ENCODE results near the gene ADPGK. TPM values are rescaled to one million over a fixed set of nuclear protein-coding genes. Genes with fewer than 3 reads are reported as not detected.
"Not testable (repeated sequence)": the region's sequence is repeated elsewhere in the genome, so short reads cannot be mapped to it uniquely, and the experiment has no call there.

ADPGK gene
- total RNA-seq, 1 experiment from 2014 or later = 48.4 TPM

- intact Hi-C loops (cut with micrococcal nuclease; ENCODE audit: unreplicated experiment) = loop anchor here (10.0 kb wide), 1 partner anchor 359 kb away; no protein-coding TSS in a partner anchor
- Histone ChIP-seq H3K27me3 (replicated peaks; ENCODE audit: insufficient read depth, low read depth, low read length, poor library complexity) (no peaks in the 10 kb centered on the region), H3K9me3 (ENCODE audit: low read depth, low read length, poor library complexity, severe bottlenecking) (no peaks in the 10 kb centered on the region), H3K4me1 (ENCODE audit: insufficient read depth, low read length, poor library complexity, severe bottlenecking) (no peaks in the 10 kb centered on the region), H3K27ac (ENCODE audit: low read depth, low read length, poor library complexity, severe bottlenecking) (no peak overlapping the region), H3K36me3 (ENCODE audit: insufficient read depth, low read length, poor library complexity, severe bottlenecking) (no peaks in the 10 kb centered on the region), H3K4me3 (ENCODE audit: low read depth, low read length, poor library complexity, severe bottlenecking) (no peak overlapping the region)
- CTCF ChIA-PET = no interaction called here
- DNase-seq (ENCODE audit: low spot score) = no peak
- TF ChIP-seq EZH2 (IDR thresholded peaks at IDR 0.05; ENCODE audit: borderline replicate concordance, low read depth, low read length, poor library complexity, severe bottlenecking) = no peak
- TF ChIP-seq, protein P1, sequence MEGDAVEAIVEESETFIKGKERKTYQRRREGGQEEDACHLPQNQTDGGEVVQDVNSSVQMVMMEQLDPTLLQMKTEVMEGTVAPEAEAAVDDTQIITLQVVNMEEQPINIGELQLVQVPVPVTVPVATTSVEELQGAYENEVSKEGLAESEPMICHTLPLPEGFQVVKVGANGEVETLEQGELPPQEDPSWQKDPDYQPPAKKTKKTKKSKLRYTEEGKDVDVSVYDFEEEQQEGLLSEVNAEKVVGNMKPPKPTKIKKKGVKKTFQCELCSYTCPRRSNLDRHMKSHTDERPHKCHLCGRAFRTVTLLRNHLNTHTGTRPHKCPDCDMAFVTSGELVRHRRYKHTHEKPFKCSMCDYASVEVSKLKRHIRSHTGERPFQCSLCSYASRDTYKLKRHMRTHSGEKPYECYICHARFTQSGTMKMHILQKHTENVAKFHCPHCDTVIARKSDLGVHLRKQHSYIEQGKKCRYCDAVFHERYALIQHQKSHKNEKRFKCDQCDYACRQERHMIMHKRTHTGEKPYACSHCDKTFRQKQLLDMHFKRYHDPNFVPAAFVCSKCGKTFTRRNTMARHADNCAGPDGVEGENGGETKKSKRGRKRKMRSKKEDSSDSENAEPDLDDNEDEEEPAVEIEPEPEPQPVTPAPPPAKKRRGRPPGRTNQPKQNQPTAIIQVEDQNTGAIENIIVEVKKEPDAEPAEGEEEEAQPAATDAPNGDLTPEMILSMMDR (conservative IDR thresholded peaks at IDR 0.05; ENCODE audit: low read depth, low read length) = no peak
- POLR2A ChIA-PET (ENCODE audit: low non-redundant PET) = no interaction called here
- BruUV-seq (replicated peaks) = no TSS peak
These were observed 58.1 kb downstream of the ADPGK start for GRCh38 chr15:72725446-72725845.

GRCh38 chr15:72724028-72724427 lies 59.5 kb downstream of the ADPGK start:
- H3K27me3 ChIP-seq (replicated peaks; ENCODE audit: insufficient read depth, low read depth, low read length, poor library complexity) = no peaks in the 10 kb centered on the region
- BruUV-seq (replicated peaks) = no TSS peak
- no peaks in the 10 kb centered on the region for H3K9me3 ChIP-seq (ENCODE audit: low read depth, low read length, poor library complexity, severe bottlenecking)
- no peaks in the 10 kb centered on the region for H3K36me3 ChIP-seq (ENCODE audit: insufficient read depth, low read length, poor library complexity, severe bottlenecking)
- CTCF ChIA-PET = no interaction called here
- no peak overlapping the region for H3K27ac ChIP-seq (ENCODE audit: low read depth, low read length, poor library complexity, severe bottlenecking)
- intact Hi-C loops (cut with micrococcal nuclease; ENCODE audit: unreplicated experiment) = loop anchor here (5.0 to 10.0 kb wide), 2 partner anchors 361 to 548 kb away; no protein-coding TSS in a partner anchor
- H3K4me3 ChIP-seq (ENCODE audit: low read depth, low read length, poor library complexity, severe bottlenecking) = no peak overlapping the region
- H3K4me1 ChIP-seq (ENCODE audit: insufficient read depth, low read length, poor library complexity, severe bottlenecking) = no peaks in the 10 kb centered on the region
- DNase-seq (ENCODE audit: low spot score) = no peak
- TF ChIP-seq EZH2 (IDR thresholded peaks at IDR 0.05; ENCODE audit: borderline replicate concordance, low read depth, low read length, poor library complexity, severe bottlenecking) = no peak
- TF ChIP-seq, protein P1 (conservative IDR thresholded peaks at IDR 0.05; ENCODE audit: low read depth, low read length) = no peak
- POLR2A ChIA-PET (ENCODE audit: low non-redundant PET) = no interaction called here

GRCh38 chr15:72722071-72722696 lies 61.4 kb downstream of the ADPGK start:
- ChIA-PET POLR2A (ENCODE audit: low non-redundant PET) (no interaction called here), CTCF (interaction anchor here (0.5 to 1.2 kb wide), 13 partner anchors 15 to 975 kb away, joined by 3 to 13 read pairs (median 4); no protein-coding TSS in a partner anchor)
- no peaks in the 10 kb centered on the region for H3K4me1 ChIP-seq (ENCODE audit: insufficient read depth, low read length, poor library complexity, severe bottlenecking)
- no peaks in the 10 kb centered on the region for H3K27me3 ChIP-seq (replicated peaks; ENCODE audit: insufficient read depth, low read depth, low read length, poor library complexity)
- no peaks in the 10 kb centered on the region for H3K36me3 ChIP-seq (ENCODE audit: insufficient read depth, low read length, poor library complexity, severe bottlenecking)
- H3K27ac ChIP-seq (ENCODE audit: low read depth, low read length, poor library complexity, severe bottlenecking) = no peak overlapping the region
- TF ChIP-seq, protein P1 (conservative IDR thresholded peaks at IDR 0.05; ENCODE audit: low read depth, low read length) = peak; percentile 89
- TF ChIP-seq EZH2 (IDR thresholded peaks at IDR 0.05; ENCODE audit: borderline replicate concordance, low read depth, low read length, poor library complexity, severe bottlenecking) = no peak
- H3K9me3 ChIP-seq (ENCODE audit: low read depth, low read length, poor library complexity, severe bottlenecking) = no peaks in the 10 kb centered on the region
- DNase-seq (ENCODE audit: low spot score) = peak; percentile 76
- no TSS peak for BruUV-seq (replicated peaks)
- no peak overlapping the region for H3K4me3 ChIP-seq (ENCODE audit: low read depth, low read length, poor library complexity, severe bottlenecking)
- intact Hi-C loops (cut with micrococcal nuclease; ENCODE audit: unreplicated experiment) = loop anchor here (5.0 to 10.0 kb wide), 2 partner anchors 363 to 550 kb away; no protein-coding TSS in a partner anchor

- DNase-seq (ENCODE audit: low spot score); H3K4me1 ChIP-seq (ENCODE audit: insufficient read depth, low read length, poor library complexity, severe bottlenecking); H3K27ac ChIP-seq (ENCODE audit: low read depth, low read length, poor library complexity, severe bottlenecking); intact Hi-C loops (cut with micrococcal nuclease; ENCODE audit: unreplicated experiment); H3K36me3 ChIP-seq (ENCODE audit: insufficient read depth, low read length, poor library complexity, severe bottlenecking); H3K4me3 ChIP-seq (ENCODE audit: low read depth, low read length, poor library complexity, severe bottlenecking); H3K9me3 ChIP-seq (ENCODE audit: low read depth, low read length, poor library complexity, severe bottlenecking); CTCF ChIA-PET; BruUV-seq (replicated peaks); H3K27me3 ChIP-seq (replicated peaks; ENCODE audit: insufficient read depth, low read depth, low read length, poor library complexity): not testable (repeated sequence)
- POLR2A ChIA-PET (ENCODE audit: low non-redundant PET) = interaction anchor here (0.5 kb wide), 1 partner anchor 727 kb away, joined by 5 read pairs; no protein-coding TSS in a partner anchor
These were observed 74.8 kb downstream of the ADPGK start for GRCh38 chr15:72708551-72709303.

Data from A673 (cell line).